ENCODE results near the gene NNT. TPM values are rescaled to one million over a fixed set of nuclear protein-coding genes. Genes with fewer than 3 reads are reported as not detected.
"Not testable (repeated sequence)": the region's sequence is repeated elsewhere in the genome, so short reads cannot be mapped to it uniquely, and the experiment has no call there.

NNT gene
- total RNA-seq, 3 donors from 2014 or later (not counting 1 experiment from before 2014, with no cell fraction given): 57.0 to 66.1 (median 64.6) TPM

DNA sequence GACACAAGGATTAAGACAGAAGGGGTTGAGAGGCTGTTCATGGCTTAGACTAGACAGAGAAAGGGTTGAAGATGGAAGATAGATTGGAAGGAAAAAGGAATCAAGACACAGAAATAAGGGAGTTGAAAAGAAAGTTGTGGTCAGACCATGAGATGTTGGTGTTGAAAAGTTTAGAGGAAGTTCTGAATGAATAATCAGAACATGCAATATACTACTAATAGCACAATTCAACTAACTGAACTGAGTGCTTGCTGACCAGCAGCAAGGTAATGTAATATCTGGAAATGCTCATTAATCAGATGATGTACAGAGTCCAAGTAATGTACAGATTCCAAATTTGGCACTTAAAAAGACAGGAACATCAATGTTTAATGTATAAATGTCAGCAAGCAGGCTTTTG, 10.6 kb upstream of the NNT start:
- Mint-ChIP-seq H3K9me3 (no peaks in the 10 kb centered on the region), H3K4me1 (peaks cover 6 to 9% of the 10 kb centered on the region in 2 donors), H3K36me3 (peaks cover 7% of the 10 kb centered on the region), H3K27ac (no peak overlapping the region), H3K27me3 (ENCODE audit: low read depth in 2 of 2) (no peaks in the 10 kb centered on the region), H3K4me3 (no peak overlapping the region)
- intact Hi-C loops (cut with micrococcal nuclease): no loop called here
- no peaks in the 10 kb centered on the region for H3K27me3 ChIP-seq (ENCODE audit: control insufficient read depth, insufficient read depth, low read length)
- H3K36me3 ChIP-seq (ENCODE audit: control insufficient read depth, insufficient read depth, low read length): no peaks in the 10 kb centered on the region
- H3K4me1 ChIP-seq (ENCODE audit: control insufficient read depth, insufficient read depth, low read length): no peaks in the 10 kb centered on the region
- H3K9me3 ChIP-seq (ENCODE audit: control insufficient read depth, insufficient read depth, low read length): no peaks in the 10 kb centered on the region
- ATAC-seq (no peak), DNase-seq (no peak)
- TF ChIP-seq, protein P1, sequence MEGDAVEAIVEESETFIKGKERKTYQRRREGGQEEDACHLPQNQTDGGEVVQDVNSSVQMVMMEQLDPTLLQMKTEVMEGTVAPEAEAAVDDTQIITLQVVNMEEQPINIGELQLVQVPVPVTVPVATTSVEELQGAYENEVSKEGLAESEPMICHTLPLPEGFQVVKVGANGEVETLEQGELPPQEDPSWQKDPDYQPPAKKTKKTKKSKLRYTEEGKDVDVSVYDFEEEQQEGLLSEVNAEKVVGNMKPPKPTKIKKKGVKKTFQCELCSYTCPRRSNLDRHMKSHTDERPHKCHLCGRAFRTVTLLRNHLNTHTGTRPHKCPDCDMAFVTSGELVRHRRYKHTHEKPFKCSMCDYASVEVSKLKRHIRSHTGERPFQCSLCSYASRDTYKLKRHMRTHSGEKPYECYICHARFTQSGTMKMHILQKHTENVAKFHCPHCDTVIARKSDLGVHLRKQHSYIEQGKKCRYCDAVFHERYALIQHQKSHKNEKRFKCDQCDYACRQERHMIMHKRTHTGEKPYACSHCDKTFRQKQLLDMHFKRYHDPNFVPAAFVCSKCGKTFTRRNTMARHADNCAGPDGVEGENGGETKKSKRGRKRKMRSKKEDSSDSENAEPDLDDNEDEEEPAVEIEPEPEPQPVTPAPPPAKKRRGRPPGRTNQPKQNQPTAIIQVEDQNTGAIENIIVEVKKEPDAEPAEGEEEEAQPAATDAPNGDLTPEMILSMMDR (IDR thresholded peaks at IDR 0.05): no peak
- H3K4me3 ChIP-seq (ENCODE audit: low read length): no peak overlapping the region
- H3K27ac ChIP-seq (ENCODE audit: low read length): no peak overlapping the region

- H3K27me3 ChIP-seq (ENCODE audit: control insufficient read depth, insufficient read depth, low read length); H3K36me3 Mint-ChIP-seq; H3K9me3 ChIP-seq (ENCODE audit: control insufficient read depth, insufficient read depth, low read length); H3K27me3 Mint-ChIP-seq (ENCODE audit: low read depth in 2 of 2); H3K4me3 Mint-ChIP-seq; H3K36me3 ChIP-seq (ENCODE audit: control insufficient read depth, insufficient read depth, low read length); H3K4me3 ChIP-seq (ENCODE audit: low read length); H3K9me3 Mint-ChIP-seq; intact Hi-C loops (cut with micrococcal nuclease); H3K27ac ChIP-seq (ENCODE audit: low read length); ATAC-seq; H3K27ac Mint-ChIP-seq; DNase-seq: not testable (repeated sequence)
- peaks cover 23 to 32% of the 10 kb centered on the region in 2 donors for H3K4me1 Mint-ChIP-seq
- peaks cover 13% of the 10 kb centered on the region for H3K4me1 ChIP-seq (ENCODE audit: control insufficient read depth, insufficient read depth, low read length)
- WGBS (ENCODE audit: insufficient coverage): 100% methylated on average over 1 of the region's 1 CpG
Observed at GRCh38 chr5:43598927-43599326, 4.1 kb upstream of the NNT start.

- no peak for ATAC-seq
- Mint-ChIP-seq H3K4me3 (peak overlapping the region; percentile 92), H3K9me3 (no peaks in the 10 kb centered on the region), H3K36me3 (no peaks in the 10 kb centered on the region), H3K27ac (peak overlapping the region; percentile 94 to 98), H3K27me3 (ENCODE audit: low read depth in 2 of 2) (no peaks in the 10 kb centered on the region), H3K4me1 (peaks cover 42 to 52% of the 10 kb centered on the region in 2 donors)
- Histone ChIP-seq H3K4me1 (ENCODE audit: control insufficient read depth, insufficient read depth, low read length) (peaks cover 23% of the 10 kb centered on the region), H3K9me3 (ENCODE audit: control insufficient read depth, insufficient read depth, low read length) (no peaks in the 10 kb centered on the region), H3K27ac (ENCODE audit: low read length) (peak overlapping the region; percentile 81), H3K27me3 (ENCODE audit: control insufficient read depth, insufficient read depth, low read length) (no peaks in the 10 kb centered on the region), H3K4me3 (ENCODE audit: low read length) (no peak overlapping the region), H3K36me3 (ENCODE audit: control insufficient read depth, insufficient read depth, low read length) (no peaks in the 10 kb centered on the region)
- intact Hi-C loops (cut with micrococcal nuclease): loop anchor here (5.0 kb wide), 1 partner anchor 119 kb away; the partner anchor contains the start of gene TMEM267
- 74% methylated on average over 3 of the region's 8 CpGs for WGBS (ENCODE audit: insufficient coverage)
- peak in 1 of 2 donors; percentile 19 for DNase-seq
- TF ChIP-seq, protein P1 (IDR thresholded peaks at IDR 0.05): no peak
Observed at GRCh38 chr5:43601454-43602260, 1.3 kb upstream of the NNT start.

DNA sequence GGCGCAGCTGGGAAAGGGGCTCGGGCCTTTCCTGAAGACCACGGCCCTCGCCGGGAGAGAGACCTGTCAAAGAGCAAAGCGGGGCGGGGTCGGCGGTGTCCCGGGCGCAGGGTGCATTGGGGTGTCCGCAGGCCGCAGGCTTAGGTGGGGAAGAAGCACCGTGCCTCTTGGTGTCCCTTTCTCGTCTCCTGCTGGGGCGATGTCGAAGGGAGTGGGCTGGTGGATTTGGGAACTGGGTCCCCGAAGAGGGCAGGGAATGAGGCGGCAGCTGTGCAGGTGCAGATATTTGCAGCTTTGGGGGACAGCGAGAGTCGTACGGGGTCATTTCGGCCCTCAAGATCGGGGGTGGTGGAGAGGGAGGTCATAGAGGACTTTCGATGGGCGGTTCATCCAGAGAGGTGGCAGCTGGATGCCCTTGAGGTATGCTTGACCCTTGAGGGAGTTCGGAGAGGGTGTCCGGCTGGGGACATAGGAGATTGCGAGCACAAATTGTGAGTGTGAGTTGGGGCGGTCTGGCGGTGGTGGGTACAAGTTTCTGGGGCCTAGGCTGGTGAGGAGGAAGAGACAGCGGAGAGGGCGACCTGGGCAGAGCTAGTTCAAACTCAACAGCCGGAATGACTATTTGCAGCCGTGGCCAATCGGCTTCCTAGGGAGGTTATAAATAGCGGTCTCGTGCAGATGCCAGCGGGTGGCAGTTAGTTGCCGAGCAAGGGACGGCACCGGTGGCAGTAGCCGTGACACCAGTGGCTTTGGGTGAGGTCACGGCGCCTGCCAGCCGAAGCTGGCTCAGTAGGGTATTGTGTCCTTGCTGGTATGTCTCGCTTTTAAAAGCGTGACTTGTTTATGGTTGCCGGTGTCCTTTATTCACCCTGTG, 601 bp downstream of the NNT start:
- H3K4me1 Mint-ChIP-seq: peaks cover 56 to 57% of the 10 kb centered on the region in 2 donors
- intact Hi-C loops (cut with micrococcal nuclease): loop anchor here (1.0 to 5.0 kb wide), 2 partner anchors 46 to 121 kb away; partner anchors contain the start of genes PAIP1 and TMEM267
- under 1% methylated on average over 49 of the region's 49 CpGs for WGBS (ENCODE audit: insufficient coverage)
- peak overlapping the region; percentile 92 for H3K4me3 Mint-ChIP-seq
- no peaks in the 10 kb centered on the region for H3K27me3 Mint-ChIP-seq (ENCODE audit: low read depth in 2 of 2)
- TF ChIP-seq, protein P1 (IDR thresholded peaks at IDR 0.05): no peak
- H3K27ac Mint-ChIP-seq: peak overlapping the region; percentile 94 to 98
- H3K27ac ChIP-seq (ENCODE audit: low read length): peak overlapping the region; percentile 81
- no peaks in the 10 kb centered on the region for H3K27me3 ChIP-seq (ENCODE audit: control insufficient read depth, insufficient read depth, low read length)
- no peaks in the 10 kb centered on the region for H3K36me3 Mint-ChIP-seq
- peaks cover 23% of the 10 kb centered on the region for H3K4me1 ChIP-seq (ENCODE audit: control insufficient read depth, insufficient read depth, low read length)
- peak; percentile 70 to 78 (median 73) for ATAC-seq
- peak; percentile 64 to 85 for DNase-seq
- H3K4me3 ChIP-seq (ENCODE audit: low read length): peak overlapping the region; percentile 91
- H3K9me3 Mint-ChIP-seq: no peaks in the 10 kb centered on the region
- H3K36me3 ChIP-seq (ENCODE audit: control insufficient read depth, insufficient read depth, low read length): no peaks in the 10 kb centered on the region
- H3K9me3 ChIP-seq (ENCODE audit: control insufficient read depth, insufficient read depth, low read length): no peaks in the 10 kb centered on the region
